HepG2 (cell line): ENCODE data around the gene CTNNA3. TPM values are rescaled to one million over a fixed set of nuclear protein-coding genes. Genes with fewer than 3 reads are reported as not detected.

Experiments
- ATAC-seq: fragments of 200-7000 bp; cut with Tn5 transposase; 3 replicates; pipeline ENCODE4 v1.9.1; 2020; ENCODE audit warnings: mild to moderate bottlenecking, moderate library complexity
- BruUV-seq: library from RNA; stranded (reverse); fragments of 400-500 nt; replicated peaks from 2 replicates; lab custom pipeline; 2021; lab: Mats Ljungman, UMichigan
- CTCF ChIA-PET: fragments of 300-600 bp; formaldehyde crosslinking; extraction: SDS; loops from one replicate; lab custom pipeline; 2021; ENCODE audit warnings: low total read pairs, inconsistent platforms, low intra/inter-chr PET ratio; lab: Yijun Ruan, JAX
- POLR2A ChIA-PET: fragments of 350-600 bp; sonication (Branson Sonifier 250); formaldehyde crosslinking; loops from one replicate; lab custom pipeline; 2020; ENCODE audit warnings: antibody characterized with exemption, inconsistent platforms; lab: Yijun Ruan, JAX
- DNase-seq: peaks from one replicate; pipeline ENCODE4 v3.0.0-alpha.2; 2015; ENCODE audit warnings: low spot score
- FAIRE-seq: peaks from 3 replicates; lab custom pipeline; 2011; peaks lifted over from hg19 to GRCh38; lab: Jason Lieb, UNC
- H2AFZ ChIP-seq: one replicate; pipeline ENCODE4 v1.6.1; 2011; ENCODE audit warnings: low read length, inconsistent platforms
- H3K27ac ChIP-seq: fragments of 300-600 bp; 3 replicates; pipeline ENCODE4 v1.8.0; 2011; ENCODE audit warnings: mixed run types, mild to moderate bottlenecking, mixed read lengths, low read length, inconsistent platforms; ENCODE audit not compliant: insufficient read depth; ENCODE audit errors: extremely low read length
- H3K27me3 ChIP-seq, 2 experiments: fragments of 200-600 bp in 1 of 2; 2 replicates in 1 of 2; 3 replicates in 1 of 2; pipeline versions ENCODE4 v1.6.0 to v1.8.0; 2011; ENCODE audit warnings: low read length in 2 of 2, mild to moderate bottlenecking in 2 of 2, moderate library complexity in 2 of 2, inconsistent platforms in 1 of 2; ENCODE audit not compliant: insufficient read depth in 2 of 2, control insufficient read depth in 1 of 2
- H3K36me3 ChIP-seq, 2 experiments: fragments of 200-600 bp in 1 of 2; replicated peaks in 1 of 2; 2 replicates in 1 of 2; 3 replicates in 1 of 2; pipeline versions ENCODE4 v1.5.1 to v1.8.0; 2011; ENCODE audit warnings: low read length in 2 of 2, inconsistent platforms in 1 of 2; ENCODE audit not compliant: insufficient read depth in 2 of 2, control insufficient read depth in 1 of 2
- H3K4me1 ChIP-seq: 2 replicates; pipeline ENCODE4 v1.5.1; 2012; ENCODE audit warnings: low read length, inconsistent platforms; ENCODE audit not compliant: insufficient read depth
- H3K4me2 ChIP-seq: 2 replicates; pipeline ENCODE4 v1.6.0; 2011; ENCODE audit warnings: low read depth, low read length, inconsistent platforms
- H3K4me3 ChIP-seq, 3 experiments: fragments of 200-600 bp in 1 of 3; sonication (generic), shearing (Covaris generic) in 1 of 3; replicated peaks in 1 of 3; 2 replicates each; pipeline ENCODE4 v1.5.1; 2011 to 2016; ENCODE audit warnings: low read length in 3 of 3, inconsistent platforms in 2 of 3, low read depth in 2 of 3, mild to moderate bottlenecking in 2 of 3, control low read depth in 1 of 3, mixed read lengths in 1 of 3; ENCODE audit not compliant: insufficient read depth in 1 of 3
- H3K79me2 ChIP-seq: one replicate; pipeline ENCODE4 v1.6.1; 2011; ENCODE audit warnings: low read length, inconsistent platforms; ENCODE audit not compliant: insufficient read depth
- H3K9ac ChIP-seq: 2 replicates; pipeline ENCODE4 v1.6.0; 2011; ENCODE audit warnings: mild to moderate bottlenecking, low read depth, low read length, inconsistent platforms; ENCODE audit not compliant: insufficient read depth
- H3K9me3 ChIP-seq: 2 replicates; pipeline ENCODE4 v1.5.1; 2012; ENCODE audit warnings: mild to moderate bottlenecking, low read length
- H4K20me1 ChIP-seq: 2 replicates; pipeline ENCODE4 v1.6.0; 2011; ENCODE audit warnings: inconsistent platforms, mild to moderate bottlenecking, low read length, moderate library complexity; ENCODE audit not compliant: insufficient read depth
- CHD2 ChIP-seq: IDR thresholded peaks from 2 replicates; pipeline ENCODE4 v1.6.1; 2011; ENCODE audit warnings: low read depth, low read length, improper control_type of control experiment
- FOXP4 ChIP-seq: sonication (generic); formaldehyde crosslinking; IDR thresholded peaks from 2 replicates; pipeline ENCODE4 v1.4.0; 2020; ENCODE audit warnings: missing genetic modification reagents
- KMT2A ChIP-seq: sonication (generic); formaldehyde crosslinking; IDR thresholded peaks from 2 replicates; pipeline ENCODE4 v1.4.0; 2020; ENCODE audit warnings: missing genetic modification reagents
- MTF1 ChIP-seq: sonication (generic); formaldehyde crosslinking; IDR thresholded peaks from 2 replicates; pipeline ENCODE4 v1.5.0; 2020; ENCODE audit warnings: missing genetic modification reagents
- PAWR ChIP-seq: sonication (generic); formaldehyde crosslinking; IDR thresholded peaks from 2 replicates; pipeline ENCODE4 v1.4.0; 2020; ENCODE audit warnings: missing genetic modification reagents, mild to moderate bottlenecking, borderline replicate concordance
- PITX1 ChIP-seq: sonication (generic); formaldehyde crosslinking; IDR thresholded peaks from 2 replicates; pipeline ENCODE4 v1.5.1; 2020; ENCODE audit warnings: mild to moderate bottlenecking, missing genetic modification reagents
- PTBP1 ChIP-seq: fragments of 200-400 bp; formaldehyde crosslinking; IDR thresholded peaks from 2 replicates; pipeline ENCODE4 v1.6.1; 2018; ENCODE audit warnings: low read length, low read depth; ENCODE audit not compliant: poor library complexity, severe bottlenecking
- SP4 ChIP-seq: sonication (generic); formaldehyde crosslinking; IDR thresholded peaks from 2 replicates; pipeline ENCODE4 v1.8.1; 2023; ENCODE audit warnings: mild to moderate bottlenecking, missing genetic modification reagents
- ZBTB38 ChIP-seq: sonication (generic); formaldehyde crosslinking; IDR thresholded peaks from 2 replicates; pipeline ENCODE4 v1.5.1; 2020; ENCODE audit warnings: mild to moderate bottlenecking, missing genetic modification reagents
- ZFP36L2 ChIP-seq: sonication (generic); formaldehyde crosslinking; IDR thresholded peaks from 2 replicates; pipeline ENCODE4 v1.4.0; 2020; ENCODE audit warnings: missing genetic modification reagents
- ZFP91 ChIP-seq: sonication (generic); formaldehyde crosslinking; IDR thresholded peaks from 2 replicates; pipeline ENCODE4 v1.9.0; 2022; ENCODE audit warnings: missing genetic modification reagents, mild to moderate bottlenecking, borderline replicate concordance
- ZHX1 ChIP-seq: sonication (generic); formaldehyde crosslinking; IDR thresholded peaks from 2 replicates; pipeline ENCODE4 v1.8.1; 2022; ENCODE audit warnings: low read depth, mild to moderate bottlenecking, missing genetic modification reagents
- ZNF770 ChIP-seq: sonication (generic); formaldehyde crosslinking; IDR thresholded peaks from 2 replicates; pipeline ENCODE4 v1.5.0; 2020; ENCODE audit warnings: mild to moderate bottlenecking, missing genetic modification reagents
- WGBS: methylation state at CpG from one replicate; pipeline ENCODE4 v1.1.6; 2017; ENCODE audit warnings: low lambda C conversion rate; 5-methylcytosine and 5-hydroxymethylcytosine counted together
- in situ Hi-C: cut with HindIII; loops from 2 replicates; pipeline ENCODE4 v1.10.0; 2017; ENCODE audit warnings: low pct_unique_long_range_greater_than_20kb; ENCODE audit not compliant: extremely low pct_ligation_motif_present
- intact Hi-C: fragments of 100-400 bp; cut with micrococcal nuclease; formaldehyde crosslinking; loops from one replicate; pipeline ENCODE4 v1.10.0; 2022; ENCODE audit not compliant: unreplicated experiment
- polyA plus RNA-seq, 8 experiments: library from polyadenylated mRNA; depleted of rRNA in 3 of 8; stranded (reverse) in 7 of 8; unstranded in 1 of 8; fragments of >200 nt; fragmentation: Illumina TruSeq in 4 of 8; extraction: Trizol in 4 of 8; gene quantifications; 2 replicates each; pipeline versions ENCODE4 v1.2.1 to v1.2.3, GENCODE V29; 2011 to 2016; ENCODE audit warnings: low read depth in 4 of 8, missing spikeins in 1 of 8, mixed read lengths in 1 of 8; ENCODE audit not compliant: insufficient read depth in 1 of 8
- total RNA-seq, 5 experiments: library from RNA; depleted of rRNA; stranded (reverse); fragments of >200 nt; fragmentation: Illumina TruSeq; extraction: Trizol; gene quantifications; 2 replicates each; pipeline ENCODE4 v1.2.3, GENCODE V29; 2016; ENCODE audit warnings: low read depth in 1 of 5

Gene CTNNA3
- total and polyA plus RNA-seq, 2 of the 13 experiments (the other 11 are each of a cell fraction or from before 2014, with no cell fraction given): not detected

- no peak overlapping the region for H2AFZ ChIP-seq
- no peaks in the 10 kb centered on the region for H3K4me1 ChIP-seq
- no peak overlapping the region for H3K27ac ChIP-seq
- ChIA-PET POLR2A (no interaction called here), CTCF (no interaction called here)
- H3K9me3 ChIP-seq: no peaks in the 10 kb centered on the region
- H3K27me3 ChIP-seq: no peaks in the 10 kb centered on the region
- peak; percentile 0 for DNase-seq
- no peak overlapping the region for H3K4me3 ChIP-seq
- BruUV-seq: no TSS peak
- H3K4me2 ChIP-seq: no peak overlapping the region
- intact Hi-C loops: no loop called here
- no peaks in the 10 kb centered on the region for H3K36me3 ChIP-seq
- no peak for ATAC-seq
- no peaks in the 10 kb centered on the region for H4K20me1 ChIP-seq
- no peak for FAIRE-seq
- no peak overlapping the region for H3K9ac ChIP-seq
- in situ Hi-C loops: no loop called here
- 0% methylated on average over 1 of the region's 1 CpG for WGBS
- H3K79me2 ChIP-seq: no peaks in the 10 kb centered on the region
- no peak for TF ChIP-seq CHD2
- TF ChIP-seq SP4 (CRISPR knock-in tag): no peak
- TF ChIP-seq PTBP1: no peak
- no peak for TF ChIP-seq ZNF770 (CRISPR knock-in tag)
- no peak for TF ChIP-seq PAWR
- TF ChIP-seq FOXP4: no peak
- no peak for TF ChIP-seq PITX1 (CRISPR knock-in tag)
- TF ChIP-seq ZFP91 (CRISPR knock-in tag): no peak
- TF ChIP-seq KMT2A (CRISPR knock-in tag): no peak
- no peak for TF ChIP-seq ZHX1 (CRISPR knock-in tag)
- no peak for TF ChIP-seq ZFP36L2 (CRISPR knock-in tag)
- no peak for TF ChIP-seq ZBTB38 (CRISPR knock-in tag)
- TF ChIP-seq MTF1 (CRISPR knock-in tag): no peak
Observed at GRCh38 chr10:66680886-66681285, 1015.1 kb downstream of the CTNNA3 start.
